Measurements from ENCODE around the gene EMC8.
"Not testable (repeated sequence)": the region's sequence is repeated elsewhere in the genome, so short reads cannot be mapped to it uniquely, and the experiment has no call there.

The EMC8 gene

GRCh38 chr16:85840801-85841200 is 41.5 kb upstream of the EMC8 start:
- Histone ChIP-seq H3K4me1 (ENCODE audit: control insufficient read depth, low read depth, low read length) (no peaks in the 10 kb centered on the region), H3K9me3 (ENCODE audit: control insufficient read depth, low read depth, low read length) (no peaks in the 10 kb centered on the region), H3K27ac (ENCODE audit: low read length) (no peak overlapping the region), H3K4me3 (ENCODE audit: low read length) (no peak overlapping the region), H3K9ac (ENCODE audit: low read length) (no peak overlapping the region), H3K36me3 (ENCODE audit: control insufficient read depth, low read depth, low read length) (no peaks in the 10 kb centered on the region), H3K27me3 (ENCODE audit: control insufficient read depth, insufficient read depth, low read length) (no peaks in the 10 kb centered on the region)

- H3K27me3 ChIP-seq (ENCODE audit: control insufficient read depth, insufficient read depth, low read length) = no peaks in the 10 kb centered on the region
- H3K9me3 ChIP-seq (ENCODE audit: control insufficient read depth, low read depth, low read length) = no peaks in the 10 kb centered on the region
- no peak overlapping the region for H3K9ac ChIP-seq (ENCODE audit: low read length)
- no peak overlapping the region for H3K27ac ChIP-seq (ENCODE audit: low read length)
- no peaks in the 10 kb centered on the region for H3K4me1 ChIP-seq (ENCODE audit: control insufficient read depth, low read depth, low read length)
- H3K4me3 ChIP-seq (ENCODE audit: low read length) = no peak overlapping the region
- H3K36me3 ChIP-seq (ENCODE audit: control insufficient read depth, low read depth, low read length) = no peaks in the 10 kb centered on the region
Observed at GRCh38 chr16:85840395-85840794, 41.1 kb upstream of the EMC8 start.

- Histone ChIP-seq H3K9ac (ENCODE audit: low read length) (no peak overlapping the region), H3K4me3 (ENCODE audit: low read length) (no peak overlapping the region), H3K4me1 (ENCODE audit: control insufficient read depth, low read depth, low read length) (no peaks in the 10 kb centered on the region), H3K36me3 (ENCODE audit: control insufficient read depth, low read depth, low read length) (no peaks in the 10 kb centered on the region), H3K27ac (ENCODE audit: low read length) (no peak overlapping the region), H3K9me3 (ENCODE audit: control insufficient read depth, low read depth, low read length) (no peaks in the 10 kb centered on the region), H3K27me3 (ENCODE audit: control insufficient read depth, insufficient read depth, low read length) (no peaks in the 10 kb centered on the region)
Observed at GRCh38 chr16:85839681-85840240, 40.4 kb upstream of the EMC8 start.

GRCh38 chr16:85838876-85839585 is 39.7 kb upstream of the EMC8 start:
- no peak overlapping the region for H3K27ac ChIP-seq (ENCODE audit: low read length)
- H3K9ac ChIP-seq (ENCODE audit: low read length) = no peak overlapping the region
- no peaks in the 10 kb centered on the region for H3K36me3 ChIP-seq (ENCODE audit: control insufficient read depth, low read depth, low read length)
- H3K4me3 ChIP-seq (ENCODE audit: low read length) = no peak overlapping the region
- H3K9me3 ChIP-seq (ENCODE audit: control insufficient read depth, low read depth, low read length) = no peaks in the 10 kb centered on the region
- no peaks in the 10 kb centered on the region for H3K27me3 ChIP-seq (ENCODE audit: control insufficient read depth, insufficient read depth, low read length)
- no peaks in the 10 kb centered on the region for H3K4me1 ChIP-seq (ENCODE audit: control insufficient read depth, low read depth, low read length)

GRCh38 chr16:85838381-85838780 is 39.0 kb upstream of the EMC8 start:
- Histone ChIP-seq H3K27me3 (ENCODE audit: control insufficient read depth, insufficient read depth, low read length) (no peaks in the 10 kb centered on the region), H3K9me3 (ENCODE audit: control insufficient read depth, low read depth, low read length) (no peaks in the 10 kb centered on the region), H3K27ac (ENCODE audit: low read length) (no peak overlapping the region), H3K4me1 (ENCODE audit: control insufficient read depth, low read depth, low read length) (no peaks in the 10 kb centered on the region), H3K4me3 (ENCODE audit: low read length) (no peak overlapping the region), H3K9ac (ENCODE audit: low read length) (no peak overlapping the region), H3K36me3 (ENCODE audit: control insufficient read depth, low read depth, low read length) (no peaks in the 10 kb centered on the region)

- not testable (repeated sequence) for H3K4me1 ChIP-seq (ENCODE audit: control insufficient read depth, low read depth, low read length); H3K9ac ChIP-seq (ENCODE audit: low read length); H3K36me3 ChIP-seq (ENCODE audit: control insufficient read depth, low read depth, low read length); H3K9me3 ChIP-seq (ENCODE audit: control insufficient read depth, low read depth, low read length); H3K27ac ChIP-seq (ENCODE audit: low read length); H3K27me3 ChIP-seq (ENCODE audit: control insufficient read depth, insufficient read depth, low read length); H3K4me3 ChIP-seq (ENCODE audit: low read length)
Observed at GRCh38 chr16:85837654-85838053, 38.3 kb upstream of the EMC8 start.

- no peaks in the 10 kb centered on the region for H3K9me3 ChIP-seq (ENCODE audit: control insufficient read depth, low read depth, low read length)
- H3K4me3 ChIP-seq (ENCODE audit: low read length) = no peak overlapping the region
- no peak overlapping the region for H3K9ac ChIP-seq (ENCODE audit: low read length)
- no peaks in the 10 kb centered on the region for H3K4me1 ChIP-seq (ENCODE audit: control insufficient read depth, low read depth, low read length)
- no peaks in the 10 kb centered on the region for H3K27me3 ChIP-seq (ENCODE audit: control insufficient read depth, insufficient read depth, low read length)
- H3K36me3 ChIP-seq (ENCODE audit: control insufficient read depth, low read depth, low read length) = no peaks in the 10 kb centered on the region
- no peak overlapping the region for H3K27ac ChIP-seq (ENCODE audit: low read length)
Observed at GRCh38 chr16:85836706-85837582, 37.6 kb upstream of the EMC8 start.

GRCh38 chr16:85835956-85836705 is 36.8 kb upstream of the EMC8 start:
- no peak overlapping the region for H3K9ac ChIP-seq (ENCODE audit: low read length)
- no peak overlapping the region for H3K27ac ChIP-seq (ENCODE audit: low read length)

GRCh38 chr16:85835227-85835751 is 35.9 kb upstream of the EMC8 start:
- no peaks in the 10 kb centered on the region for H3K9me3 ChIP-seq (ENCODE audit: control insufficient read depth, low read depth, low read length)
- no peaks in the 10 kb centered on the region for H3K36me3 ChIP-seq (ENCODE audit: control insufficient read depth, low read depth, low read length)
- H3K4me1 ChIP-seq (ENCODE audit: control insufficient read depth, low read depth, low read length) = no peaks in the 10 kb centered on the region
- H3K27me3 ChIP-seq (ENCODE audit: control insufficient read depth, insufficient read depth, low read length) = no peaks in the 10 kb centered on the region
- H3K9ac ChIP-seq (ENCODE audit: low read length) = no peak overlapping the region
- H3K27ac ChIP-seq (ENCODE audit: low read length) = no peak overlapping the region
- no peak overlapping the region for H3K4me3 ChIP-seq (ENCODE audit: low read length)

More at GRCh38 chr16:85835956-85836705, 36.8 kb upstream of the EMC8 start:
- Histone ChIP-seq H3K27me3 (ENCODE audit: control insufficient read depth, insufficient read depth, low read length) (no peaks in the 10 kb centered on the region), H3K9me3 (ENCODE audit: control insufficient read depth, low read depth, low read length) (no peaks in the 10 kb centered on the region), H3K36me3 (ENCODE audit: control insufficient read depth, low read depth, low read length) (no peaks in the 10 kb centered on the region), H3K4me1 (ENCODE audit: control insufficient read depth, low read depth, low read length) (no peaks in the 10 kb centered on the region), H3K4me3 (ENCODE audit: low read length) (no peak overlapping the region)

GRCh38 chr16:85834741-85835140 is 35.4 kb upstream of the EMC8 start:
- H3K27me3 ChIP-seq (ENCODE audit: control insufficient read depth, insufficient read depth, low read length) = no peaks in the 10 kb centered on the region
- no peak overlapping the region for H3K27ac ChIP-seq (ENCODE audit: low read length)
- H3K4me3 ChIP-seq (ENCODE audit: low read length) = no peak overlapping the region
- no peaks in the 10 kb centered on the region for H3K9me3 ChIP-seq (ENCODE audit: control insufficient read depth, low read depth, low read length)
- no peak overlapping the region for H3K9ac ChIP-seq (ENCODE audit: low read length)
- no peaks in the 10 kb centered on the region for H3K4me1 ChIP-seq (ENCODE audit: control insufficient read depth, low read depth, low read length)
- H3K36me3 ChIP-seq (ENCODE audit: control insufficient read depth, low read depth, low read length) = no peaks in the 10 kb centered on the region

All from iPS-18a (cell line).